GM12874 (cell line): ENCODE results near the gene RHBDD1.

Source experiments
- TF ChIP-seq, protein P1 (sequence below): IDR thresholded peaks from 2 replicates; pipeline ENCODE4 v1.5.1; 2011; ENCODE audit warnings: low read depth, mild to moderate bottlenecking, control low read depth, low read length, moderate library complexity; ENCODE audit not compliant: insufficient read depth

The RHBDD1 gene

DNA sequence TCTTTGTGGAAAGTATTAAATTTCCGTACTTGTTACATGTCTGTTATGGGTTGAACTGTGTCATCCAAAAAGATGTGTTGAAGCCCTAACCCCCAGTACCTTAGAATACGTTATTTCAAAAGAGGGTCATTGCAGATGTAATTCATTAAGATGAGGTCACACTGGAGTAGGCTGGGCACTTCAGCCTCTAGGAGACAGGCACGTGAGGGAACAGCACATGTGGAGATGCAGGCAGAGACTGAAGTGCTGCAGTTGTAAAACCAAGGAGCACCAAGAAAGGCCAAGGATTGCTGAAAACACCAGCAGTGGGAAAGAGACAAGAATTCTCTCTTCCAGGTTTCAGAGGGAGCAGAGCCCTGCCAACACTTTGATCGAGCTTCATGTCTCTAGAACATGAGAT is 4.6 kb upstream of the RHBDD1 start:
- TF ChIP-seq, protein P1, sequence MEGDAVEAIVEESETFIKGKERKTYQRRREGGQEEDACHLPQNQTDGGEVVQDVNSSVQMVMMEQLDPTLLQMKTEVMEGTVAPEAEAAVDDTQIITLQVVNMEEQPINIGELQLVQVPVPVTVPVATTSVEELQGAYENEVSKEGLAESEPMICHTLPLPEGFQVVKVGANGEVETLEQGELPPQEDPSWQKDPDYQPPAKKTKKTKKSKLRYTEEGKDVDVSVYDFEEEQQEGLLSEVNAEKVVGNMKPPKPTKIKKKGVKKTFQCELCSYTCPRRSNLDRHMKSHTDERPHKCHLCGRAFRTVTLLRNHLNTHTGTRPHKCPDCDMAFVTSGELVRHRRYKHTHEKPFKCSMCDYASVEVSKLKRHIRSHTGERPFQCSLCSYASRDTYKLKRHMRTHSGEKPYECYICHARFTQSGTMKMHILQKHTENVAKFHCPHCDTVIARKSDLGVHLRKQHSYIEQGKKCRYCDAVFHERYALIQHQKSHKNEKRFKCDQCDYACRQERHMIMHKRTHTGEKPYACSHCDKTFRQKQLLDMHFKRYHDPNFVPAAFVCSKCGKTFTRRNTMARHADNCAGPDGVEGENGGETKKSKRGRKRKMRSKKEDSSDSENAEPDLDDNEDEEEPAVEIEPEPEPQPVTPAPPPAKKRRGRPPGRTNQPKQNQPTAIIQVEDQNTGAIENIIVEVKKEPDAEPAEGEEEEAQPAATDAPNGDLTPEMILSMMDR: no peak

DNA sequence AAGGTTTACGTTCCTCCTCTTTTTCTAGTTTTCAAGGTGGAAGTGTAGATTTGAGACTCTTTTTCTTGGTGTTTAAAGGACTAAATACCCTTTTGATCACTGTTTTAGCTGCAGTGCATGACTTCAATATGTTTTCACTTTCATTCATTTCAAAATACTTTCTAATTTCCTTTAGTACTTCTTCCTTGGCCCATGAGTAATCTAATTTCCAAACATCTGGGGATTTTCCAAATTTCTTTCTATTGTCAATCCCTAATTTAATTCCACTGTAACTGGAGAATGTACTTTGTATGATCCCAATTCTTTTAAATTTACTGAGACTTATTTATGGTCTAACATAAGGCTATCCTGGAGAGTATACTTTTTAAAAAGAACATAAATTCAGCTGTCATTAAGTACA is 3.8 kb upstream of the RHBDD1 start:
- TF ChIP-seq, protein P1: no peak

- TF ChIP-seq, protein P1: no peak
Observed at GRCh38 chr2:226835420-226835795, 446 bp upstream of the RHBDD1 start.

DNA sequence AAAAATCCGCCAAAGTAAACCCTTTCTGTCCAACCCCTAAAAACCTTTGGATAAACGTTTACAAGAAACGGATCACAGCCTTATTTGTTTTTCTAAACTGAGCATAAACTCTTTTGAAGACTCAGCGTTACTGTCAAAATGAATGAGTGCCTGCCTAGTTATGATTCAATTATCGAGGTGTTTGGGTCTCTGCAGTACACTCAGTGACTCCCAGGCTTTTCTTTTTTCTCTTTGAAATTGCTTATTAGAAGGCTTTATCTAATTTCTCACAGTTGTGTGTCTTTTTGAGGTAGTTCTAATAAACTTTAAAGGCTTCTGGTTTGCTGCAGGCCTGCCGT is 663 bp downstream of the RHBDD1 start:
- TF ChIP-seq, protein P1: no peak

DNA sequence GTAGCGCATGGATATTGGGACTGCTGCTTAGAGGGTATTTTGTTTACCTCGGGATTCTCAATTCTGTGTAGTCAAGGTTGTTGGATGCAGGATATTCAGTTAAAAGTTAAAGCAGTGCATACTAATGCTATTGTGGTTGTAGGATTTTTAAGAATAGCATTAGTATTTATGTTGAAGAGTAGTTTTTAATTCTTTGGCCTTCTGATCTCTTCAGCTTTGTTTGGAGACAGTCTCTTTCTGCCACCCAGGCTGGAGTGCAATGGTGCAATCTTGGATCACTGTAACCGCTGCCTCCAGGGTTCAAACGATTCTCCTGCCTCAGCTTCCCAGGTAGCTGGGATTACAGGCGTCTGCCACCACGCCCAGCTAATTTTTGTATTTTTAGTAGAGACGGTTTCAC is 1.5 kb downstream of the RHBDD1 start:
- TF ChIP-seq, protein P1: no peak

GRCh38 chr2:226837787-226838603 is 2.1 kb downstream of the RHBDD1 start:
- TF ChIP-seq, protein P1: no peak

GRCh38 chr2:226838722-226839121 is 2.9 kb downstream of the RHBDD1 start:
- TF ChIP-seq, protein P1: no peak
